Measurements from ENCODE around the gene VCPKMT. TPM values are rescaled to one million over a fixed set of nuclear protein-coding genes. Genes with fewer than 3 reads are reported as not detected.

The VCPKMT gene
- total RNA-seq, 3 donors from 2014 or later (not counting 1 experiment from before 2014, with no cell fraction given), result 19.4 to 23.9 (median 21.8) TPM

DNA sequence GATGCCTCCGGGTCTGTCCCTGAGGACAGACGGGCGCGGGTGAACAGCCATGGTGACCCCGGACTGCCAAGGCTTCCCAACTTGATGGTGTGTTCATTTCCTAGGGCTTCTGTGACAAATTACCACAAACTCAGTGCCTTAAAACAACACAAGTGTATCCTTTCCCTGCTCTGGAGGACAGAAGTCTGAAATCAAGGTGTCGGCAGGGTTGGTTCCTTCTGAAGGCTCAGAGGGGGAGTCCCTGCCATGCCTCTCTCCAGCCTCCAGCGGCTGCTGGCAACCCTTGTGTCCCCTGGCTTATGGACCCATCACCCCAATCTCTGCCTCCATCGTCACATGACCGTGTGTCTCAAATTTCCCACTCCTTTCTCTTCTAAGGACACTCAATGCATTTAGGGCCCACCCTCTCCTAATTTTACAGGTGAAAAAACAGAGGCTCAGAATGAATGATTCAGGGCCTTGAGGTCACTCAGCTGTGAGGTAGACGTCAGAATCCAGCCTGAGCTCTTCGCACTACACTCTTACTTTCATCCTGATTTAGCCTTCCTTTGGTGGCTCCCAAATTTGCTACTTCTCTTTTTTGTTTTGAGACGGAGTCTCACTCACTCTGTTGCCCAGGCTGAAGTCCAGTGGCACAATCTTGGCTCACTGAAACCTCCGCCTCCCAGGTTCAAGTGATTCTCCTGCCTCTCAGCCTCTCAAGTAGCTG lies 45.4 kb downstream of the VCPKMT start:
- Histone ChIP-seq H3K9me3 (ENCODE audit: control insufficient read depth, insufficient read depth, low read length) (no peaks in the 10 kb centered on the region), H3K27me3 (ENCODE audit: control insufficient read depth, insufficient read depth, low read length) (no peaks in the 10 kb centered on the region), H3K4me3 (ENCODE audit: low read length) (no peak overlapping the region), H3K36me3 (ENCODE audit: control insufficient read depth, insufficient read depth, low read length) (no peaks in the 10 kb centered on the region), H3K4me1 (ENCODE audit: control insufficient read depth, insufficient read depth, low read length) (peaks cover 7% of the 10 kb centered on the region), H3K27ac (ENCODE audit: low read length) (no peak overlapping the region)
- Mint-ChIP-seq H3K4me1 (peaks cover 19 to 25% of the 10 kb centered on the region in 2 donors), H3K27ac (peak overlapping the region; percentile 79 to 88), H3K4me3 (no peak overlapping the region), H3K9me3 (no peaks in the 10 kb centered on the region), H3K36me3 (no peaks in the 10 kb centered on the region), H3K27me3 (ENCODE audit: low read depth in 2 of 2) (no peaks in the 10 kb centered on the region)
- 80% methylated on average over 13 of the region's 13 CpGs for WGBS (ENCODE audit: insufficient coverage)
- intact Hi-C loops (cut with micrococcal nuclease), result no loop called here
- TF ChIP-seq CTCF (IDR thresholded peaks at IDR 0.05), result no peak
- DNase-seq (no peak), ATAC-seq (no peak)

DNA sequence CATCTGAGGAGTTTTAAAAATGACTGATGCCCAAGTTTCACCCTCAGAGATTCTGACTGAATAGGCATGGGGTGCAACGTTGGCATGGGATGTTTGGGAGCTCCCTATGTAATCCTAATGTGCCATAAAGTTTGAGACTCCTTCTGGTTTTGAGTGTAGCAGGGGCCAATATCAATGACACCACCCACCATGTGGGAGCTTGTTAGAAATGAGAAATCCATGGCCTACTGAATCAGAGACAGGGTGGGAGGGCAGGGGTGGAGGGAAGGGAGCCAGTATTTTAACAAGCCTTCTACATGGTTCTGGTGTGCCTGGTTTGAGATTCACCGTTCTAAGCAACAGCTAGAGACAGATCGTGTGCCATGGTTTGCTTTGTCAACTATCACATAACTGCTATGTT lies 46.1 kb downstream of the VCPKMT start:
- Mint-ChIP-seq H3K4me1 (peaks cover 26 to 33% of the 10 kb centered on the region in 2 donors), H3K36me3 (no peaks in the 10 kb centered on the region), H3K9me3 (no peaks in the 10 kb centered on the region), H3K27me3 (ENCODE audit: low read depth in 2 of 2) (no peaks in the 10 kb centered on the region), H3K27ac (no peak overlapping the region), H3K4me3 (no peak overlapping the region)
- no peak for ATAC-seq
- H3K4me1 ChIP-seq (ENCODE audit: control insufficient read depth, insufficient read depth, low read length), result peaks cover 15% of the 10 kb centered on the region
- no peak overlapping the region for H3K27ac ChIP-seq (ENCODE audit: low read length)
- WGBS (ENCODE audit: insufficient coverage), result 79% methylated on average over 2 of the region's 3 CpGs
- TF ChIP-seq CTCF (IDR thresholded peaks at IDR 0.05), result no peak
- intact Hi-C loops (cut with micrococcal nuclease), result no loop called here
- H3K36me3 ChIP-seq (ENCODE audit: control insufficient read depth, insufficient read depth, low read length), result no peaks in the 10 kb centered on the region
- no peak for DNase-seq
- no peaks in the 10 kb centered on the region for H3K27me3 ChIP-seq (ENCODE audit: control insufficient read depth, insufficient read depth, low read length)
- no peaks in the 10 kb centered on the region for H3K9me3 ChIP-seq (ENCODE audit: control insufficient read depth, insufficient read depth, low read length)
- H3K4me3 ChIP-seq (ENCODE audit: low read length), result no peak overlapping the region

- Mint-ChIP-seq H3K36me3 (no peaks in the 10 kb centered on the region), H3K27me3 (ENCODE audit: low read depth in 2 of 2) (no peaks in the 10 kb centered on the region), H3K9me3 (peaks cover 0 to 2% of the 10 kb centered on the region in 2 donors), H3K4me3 (no peak overlapping the region), H3K4me1 (peaks cover 35 to 42% of the 10 kb centered on the region in 2 donors), H3K27ac (no peak overlapping the region)
- no peak overlapping the region for H3K27ac ChIP-seq (ENCODE audit: low read length)
- no peak for ATAC-seq
- no peak overlapping the region for H3K4me3 ChIP-seq (ENCODE audit: low read length)
- H3K9me3 ChIP-seq (ENCODE audit: control insufficient read depth, insufficient read depth, low read length), result no peaks in the 10 kb centered on the region
- no peak for TF ChIP-seq CTCF (IDR thresholded peaks at IDR 0.05)
- peaks cover 22% of the 10 kb centered on the region for H3K4me1 ChIP-seq (ENCODE audit: control insufficient read depth, insufficient read depth, low read length)
- DNase-seq, result no peak
- H3K27me3 ChIP-seq (ENCODE audit: control insufficient read depth, insufficient read depth, low read length), result no peaks in the 10 kb centered on the region
- intact Hi-C loops (cut with micrococcal nuclease), result no loop called here
- no peaks in the 10 kb centered on the region for H3K36me3 ChIP-seq (ENCODE audit: control insufficient read depth, insufficient read depth, low read length)
- WGBS (ENCODE audit: insufficient coverage), result 69% methylated on average over 2 of the region's 2 CpGs
Observed at GRCh38 chr14:50069325-50069724, 47.0 kb downstream of the VCPKMT start.

GRCh38 chr14:50068496-50068895 lies 47.9 kb downstream of the VCPKMT start:
- peaks cover 44 to 50% of the 10 kb centered on the region in 2 donors for H3K4me1 Mint-ChIP-seq
- intact Hi-C loops (cut with micrococcal nuclease), result no loop called here
- H3K36me3 Mint-ChIP-seq, result no peaks in the 10 kb centered on the region

More at GRCh38 chr14:50068496-50068895, 47.9 kb downstream of the VCPKMT start:
- H3K9me3 ChIP-seq (ENCODE audit: control insufficient read depth, insufficient read depth, low read length), result no peaks in the 10 kb centered on the region
- H3K36me3 ChIP-seq (ENCODE audit: control insufficient read depth, insufficient read depth, low read length), result no peaks in the 10 kb centered on the region
- H3K4me1 ChIP-seq (ENCODE audit: control insufficient read depth, insufficient read depth, low read length), result peaks cover 30% of the 10 kb centered on the region
- DNase-seq (no peak), ATAC-seq (no peak)
- 99% methylated on average over 7 of the region's 7 CpGs for WGBS (ENCODE audit: insufficient coverage)
- H3K27ac Mint-ChIP-seq, result no peak overlapping the region
- H3K27ac ChIP-seq (ENCODE audit: low read length), result no peak overlapping the region
- no peaks in the 10 kb centered on the region for H3K27me3 ChIP-seq (ENCODE audit: control insufficient read depth, insufficient read depth, low read length)
- no peaks in the 10 kb centered on the region for H3K27me3 Mint-ChIP-seq (ENCODE audit: low read depth in 2 of 2)
- peaks cover 0 to 2% of the 10 kb centered on the region in 2 donors for H3K9me3 Mint-ChIP-seq
- TF ChIP-seq CTCF (IDR thresholded peaks at IDR 0.05), result no peak
- H3K4me3 ChIP-seq (ENCODE audit: low read length), result no peak overlapping the region
- no peak overlapping the region for H3K4me3 Mint-ChIP-seq
